OCI-LY1 (cell line): ENCODE results near the gene SRP9.
"Not testable (repeated sequence)": the region's sequence is repeated elsewhere in the genome, so short reads cannot be mapped to it uniquely, and the experiment has no call there.

Experiments
- EZH2 ChIP-seq: fragments of 200-600 bp; sonication (generic), shearing (Covaris generic); IDR thresholded peaks from 2 replicates; pipeline ENCODE4 v1.8.0; 2017; ENCODE audit warnings: borderline replicate concordance, mixed run types, mild to moderate bottlenecking, antibody characterized with exemption, low read length, moderate library complexity, mixed read lengths
- TF ChIP-seq, protein P1 (sequence below): fragments of 200-600 bp; sonication (generic), shearing (Covaris generic); IDR thresholded peaks from 2 replicates; pipeline ENCODE4 v1.5.1; 2017; ENCODE audit warnings: mild to moderate bottlenecking, antibody characterized with exemption, low read length, moderate library complexity, mixed read lengths

GRCh38 chr1:225761395-225761794, 16.2 kb upstream of the SRP9 start:
- TF ChIP-seq, protein P1, sequence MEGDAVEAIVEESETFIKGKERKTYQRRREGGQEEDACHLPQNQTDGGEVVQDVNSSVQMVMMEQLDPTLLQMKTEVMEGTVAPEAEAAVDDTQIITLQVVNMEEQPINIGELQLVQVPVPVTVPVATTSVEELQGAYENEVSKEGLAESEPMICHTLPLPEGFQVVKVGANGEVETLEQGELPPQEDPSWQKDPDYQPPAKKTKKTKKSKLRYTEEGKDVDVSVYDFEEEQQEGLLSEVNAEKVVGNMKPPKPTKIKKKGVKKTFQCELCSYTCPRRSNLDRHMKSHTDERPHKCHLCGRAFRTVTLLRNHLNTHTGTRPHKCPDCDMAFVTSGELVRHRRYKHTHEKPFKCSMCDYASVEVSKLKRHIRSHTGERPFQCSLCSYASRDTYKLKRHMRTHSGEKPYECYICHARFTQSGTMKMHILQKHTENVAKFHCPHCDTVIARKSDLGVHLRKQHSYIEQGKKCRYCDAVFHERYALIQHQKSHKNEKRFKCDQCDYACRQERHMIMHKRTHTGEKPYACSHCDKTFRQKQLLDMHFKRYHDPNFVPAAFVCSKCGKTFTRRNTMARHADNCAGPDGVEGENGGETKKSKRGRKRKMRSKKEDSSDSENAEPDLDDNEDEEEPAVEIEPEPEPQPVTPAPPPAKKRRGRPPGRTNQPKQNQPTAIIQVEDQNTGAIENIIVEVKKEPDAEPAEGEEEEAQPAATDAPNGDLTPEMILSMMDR, result not testable (repeated sequence)
- TF ChIP-seq EZH2, result not testable (repeated sequence)
